Activated CD4-positive, alpha-beta memory T cell treated with anti-CD3 and anti-CD28 coated beads, Interleukin-2, amount 10 ng/mL, durations not matched to agents 7 days and 5 days (primary cell): ENCODE measurements around the gene MRGPRF. TPM values are rescaled to one million over a fixed set of nuclear protein-coding genes. Genes with fewer than 3 reads are reported as not detected.

Experiments
- CTCF ChIA-PET: fragments of 350-600 bp; sonication (Branson Sonifier 250); formaldehyde crosslinking; loops from one replicate; lab custom pipeline; 2021; ENCODE audit warnings: antibody characterized with exemption, inconsistent platforms; lab: Charles Lee
- POLR2A ChIA-PET: fragments of 350-600 bp; sonication (Branson Sonifier 250); formaldehyde crosslinking; loops from one replicate; lab custom pipeline; 2021; ENCODE audit warnings: antibody characterized with exemption; lab: Charles Lee
- DNase-seq: peaks from one replicate; pipeline ENCODE4 v3.0.0-alpha.2; 2020
- H3K27ac Mint-ChIP-seq: one replicate; pipeline ENCODE4 v1.8.0; 2021; ENCODE audit warnings: mild to moderate bottlenecking, mixed read lengths
- H3K27me3 Mint-ChIP-seq: one replicate; pipeline ENCODE4 v1.8.0; 2021; ENCODE audit warnings: mixed read lengths
- H3K36me3 Mint-ChIP-seq: one replicate; pipeline ENCODE4 v1.8.0; 2021; ENCODE audit warnings: low read depth, mixed read lengths
- H3K4me1 Mint-ChIP-seq: one replicate; pipeline ENCODE4 v1.8.0; 2021; ENCODE audit warnings: mixed read lengths
- H3K4me3 Mint-ChIP-seq: one replicate; pipeline ENCODE4 v1.8.0; 2021; ENCODE audit warnings: mild to moderate bottlenecking, mixed read lengths
- H3K9me3 Mint-ChIP-seq: one replicate; pipeline ENCODE4 v1.8.0; 2021; ENCODE audit warnings: mixed read lengths
- total RNA-seq, 2 experiments: library from RNA; stranded (reverse); gene quantifications; one replicate each; pipeline ENCODE4 v1.2.3, GENCODE V29; 2021

The MRGPRF gene
- total RNA-seq, 2 experiments from 2014 or later, result not detected

DNA sequence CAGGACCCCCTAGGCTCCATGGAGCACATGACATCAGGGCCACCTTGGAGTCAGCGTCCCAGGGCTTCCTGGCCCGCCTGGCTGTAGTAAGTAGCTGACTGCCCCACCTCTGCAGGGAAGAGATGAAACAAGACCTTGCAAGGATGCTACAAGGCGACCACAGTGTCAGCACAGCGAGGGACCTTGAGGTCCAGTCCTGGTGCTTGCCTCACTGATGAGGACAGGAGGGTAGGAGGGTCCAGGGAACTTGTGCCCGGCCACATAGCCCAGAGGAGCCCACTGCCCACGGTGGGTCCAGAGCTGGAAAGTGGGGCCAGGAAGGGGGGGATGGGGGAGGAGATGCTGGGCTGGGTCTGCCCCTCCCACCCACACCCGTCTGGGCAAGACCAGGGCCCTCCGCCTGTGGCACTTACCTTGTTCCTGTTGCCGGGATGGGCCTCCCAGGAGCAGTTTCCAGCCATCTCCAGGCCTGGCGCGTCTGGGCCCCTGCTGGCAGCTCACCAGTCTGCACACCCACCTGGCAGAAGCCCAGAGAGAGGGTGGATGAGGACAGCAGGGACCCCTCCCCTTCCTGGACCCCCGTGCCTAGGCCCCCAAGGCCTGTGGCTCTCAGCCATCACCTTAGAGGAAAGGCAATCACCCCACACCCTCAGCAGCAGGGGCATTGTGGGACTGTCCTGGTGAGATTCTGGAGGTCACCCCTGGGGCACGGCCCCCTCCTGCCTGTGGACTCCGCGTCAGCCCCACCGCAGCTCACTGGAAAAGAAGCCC is 3.4 kb downstream of the MRGPRF start:
- ChIA-PET CTCF (no interaction called here), POLR2A (interaction anchor here (1.0 kb wide), 1 partner anchor 71 kb away, joined by 3 read pairs; no protein-coding TSS in a partner anchor)
- H3K36me3 Mint-ChIP-seq, result no peaks in the 10 kb centered on the region
- DNase-seq, result no peak
- H3K4me3 Mint-ChIP-seq, result no peak overlapping the region
- peaks cover 3% of the 10 kb centered on the region for H3K4me1 Mint-ChIP-seq
- peaks cover 20% of the 10 kb centered on the region for H3K27me3 Mint-ChIP-seq
- H3K9me3 Mint-ChIP-seq, result no peaks in the 10 kb centered on the region
- no peak overlapping the region for H3K27ac Mint-ChIP-seq

DNA sequence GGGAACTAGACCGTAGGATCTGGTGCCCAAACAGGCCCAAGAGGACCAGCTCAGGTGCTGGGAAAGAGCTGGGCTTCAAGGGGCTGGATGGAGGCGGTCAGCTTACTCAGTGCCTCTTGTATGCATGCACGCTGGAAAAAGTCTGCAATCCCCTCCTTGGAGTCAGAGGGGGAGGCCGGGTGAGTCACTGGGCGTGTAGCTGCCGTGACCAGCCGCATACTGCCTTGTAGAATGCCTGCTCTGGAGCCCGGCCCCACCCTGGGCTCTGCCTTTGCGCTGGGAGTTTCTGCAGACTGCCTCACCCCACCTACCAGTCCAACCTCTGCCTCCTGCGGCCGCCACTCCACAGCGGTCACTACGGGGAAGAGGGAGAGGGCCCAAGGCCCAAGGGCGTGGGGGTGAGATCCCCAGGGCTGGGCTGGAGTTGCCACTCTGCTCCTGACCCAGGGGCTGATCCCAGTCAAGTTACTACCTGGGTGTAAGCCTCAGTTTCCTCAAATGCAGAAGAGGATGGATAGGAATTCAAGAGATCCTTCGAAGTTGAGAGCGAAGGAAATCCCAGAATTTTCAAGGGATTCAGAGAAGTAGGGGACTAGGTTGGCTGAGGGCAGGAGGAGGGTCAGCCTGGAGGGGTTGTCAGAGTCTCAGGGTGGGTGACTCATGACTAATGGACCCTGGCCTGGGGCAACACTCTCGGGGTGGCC is 4.2 kb downstream of the MRGPRF start:
- Mint-ChIP-seq H3K27ac (no peak overlapping the region), H3K4me3 (no peak overlapping the region), H3K4me1 (peaks cover 3% of the 10 kb centered on the region), H3K36me3 (no peaks in the 10 kb centered on the region), H3K27me3 (peaks cover 20% of the 10 kb centered on the region), H3K9me3 (no peaks in the 10 kb centered on the region)
- ChIA-PET CTCF (no interaction called here), POLR2A (no interaction called here)
- no peak for DNase-seq

DNA sequence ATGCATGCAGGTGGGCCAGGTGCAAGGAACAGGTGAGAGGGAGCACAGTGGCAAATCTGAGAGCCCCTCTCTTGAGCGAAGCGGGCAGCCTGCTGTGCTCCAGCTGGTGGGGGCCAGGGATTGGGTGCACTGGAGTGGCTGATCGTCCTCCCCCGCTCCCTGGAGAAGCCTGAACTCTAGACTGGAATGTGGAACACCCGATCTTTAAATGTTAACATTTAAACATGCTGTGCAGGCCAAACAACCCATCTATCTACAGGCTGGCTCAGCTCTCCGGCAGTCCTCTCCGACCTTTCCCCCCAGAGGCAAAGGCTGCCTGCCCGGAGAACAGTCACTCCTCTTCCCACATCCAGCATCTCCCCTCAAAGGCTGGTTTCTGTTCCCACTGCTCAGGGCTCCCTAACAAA is 5.1 kb downstream of the MRGPRF start:
- ChIA-PET POLR2A (no interaction called here), CTCF (no interaction called here)
- Mint-ChIP-seq H3K9me3 (no peaks in the 10 kb centered on the region), H3K4me3 (no peak overlapping the region), H3K4me1 (peaks cover 3% of the 10 kb centered on the region), H3K27ac (no peak overlapping the region), H3K27me3 (peaks cover 18% of the 10 kb centered on the region), H3K36me3 (no peaks in the 10 kb centered on the region)
- DNase-seq, result no peak

DNA sequence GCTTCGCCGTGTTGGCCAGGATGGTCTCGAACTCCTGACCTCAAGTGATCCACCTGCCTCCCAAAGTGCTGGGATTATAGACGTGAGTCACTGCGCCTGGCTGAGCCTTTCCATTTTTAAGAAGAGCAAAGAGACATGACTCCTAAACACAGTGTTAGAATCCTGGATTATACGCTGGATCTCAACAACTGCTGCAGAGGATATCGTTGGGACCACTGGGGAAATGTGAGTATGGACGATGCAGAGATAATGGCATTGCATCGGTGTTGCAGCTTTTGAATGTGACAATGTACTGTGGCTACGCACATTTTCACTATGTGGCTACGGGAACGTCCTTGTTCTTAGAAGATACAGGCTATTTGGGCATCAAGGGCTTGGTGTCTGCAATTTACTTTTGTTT is 6.2 kb downstream of the MRGPRF start:
- H3K36me3 Mint-ChIP-seq, result no peaks in the 10 kb centered on the region
- DNase-seq, result no peak
- H3K27ac Mint-ChIP-seq, result no peak overlapping the region
- ChIA-PET CTCF (no interaction called here), POLR2A (no interaction called here)
- H3K9me3 Mint-ChIP-seq, result no peaks in the 10 kb centered on the region
- H3K4me3 Mint-ChIP-seq, result no peak overlapping the region
- peaks cover 3% of the 10 kb centered on the region for H3K4me1 Mint-ChIP-seq
- H3K27me3 Mint-ChIP-seq, result peaks cover 8% of the 10 kb centered on the region

DNA sequence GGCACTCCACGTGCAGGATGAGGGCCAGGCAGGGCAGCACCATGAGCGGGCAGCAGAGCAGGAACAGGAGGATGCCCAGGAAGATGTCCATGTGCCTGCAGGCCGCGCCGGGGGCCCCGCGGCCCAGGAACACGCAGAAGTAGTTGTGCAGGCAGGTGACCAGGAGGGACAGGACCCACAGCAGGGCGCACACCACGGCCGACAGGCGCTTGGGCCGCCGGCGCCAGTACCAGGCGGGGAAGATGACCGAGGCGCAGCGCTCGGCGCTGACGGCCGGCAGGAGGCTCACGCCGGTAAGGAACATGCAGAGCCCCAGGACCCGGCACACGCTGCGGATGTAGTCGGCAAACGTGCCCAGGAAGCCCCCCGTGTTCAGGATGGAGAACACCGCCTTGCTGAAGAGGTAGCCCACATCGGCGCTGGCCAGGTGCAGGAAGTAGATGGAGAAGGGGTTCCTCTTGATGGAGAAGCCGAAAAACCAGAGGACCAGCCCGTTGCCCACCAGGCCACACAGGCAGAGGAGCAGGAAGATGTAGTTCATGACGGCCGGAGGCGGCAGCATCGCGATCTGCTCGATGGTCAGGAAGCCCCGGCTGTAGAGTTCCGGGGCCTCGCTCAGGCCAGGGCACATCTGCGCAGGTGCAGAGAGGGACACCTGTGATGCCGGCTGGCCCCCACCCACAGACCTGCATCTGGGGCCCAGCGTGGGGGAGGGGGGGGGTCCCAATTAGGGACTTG is 7.2 kb downstream of the MRGPRF start:
- POLR2A ChIA-PET, result no interaction called here
- Mint-ChIP-seq H3K27ac (no peak overlapping the region), H3K27me3 (peaks cover 2% of the 10 kb centered on the region), H3K36me3 (no peaks in the 10 kb centered on the region), H3K4me1 (no peaks in the 10 kb centered on the region), H3K4me3 (no peak overlapping the region), H3K9me3 (no peaks in the 10 kb centered on the region)
- no peak for DNase-seq
- CTCF ChIA-PET, result no interaction called here

DNA sequence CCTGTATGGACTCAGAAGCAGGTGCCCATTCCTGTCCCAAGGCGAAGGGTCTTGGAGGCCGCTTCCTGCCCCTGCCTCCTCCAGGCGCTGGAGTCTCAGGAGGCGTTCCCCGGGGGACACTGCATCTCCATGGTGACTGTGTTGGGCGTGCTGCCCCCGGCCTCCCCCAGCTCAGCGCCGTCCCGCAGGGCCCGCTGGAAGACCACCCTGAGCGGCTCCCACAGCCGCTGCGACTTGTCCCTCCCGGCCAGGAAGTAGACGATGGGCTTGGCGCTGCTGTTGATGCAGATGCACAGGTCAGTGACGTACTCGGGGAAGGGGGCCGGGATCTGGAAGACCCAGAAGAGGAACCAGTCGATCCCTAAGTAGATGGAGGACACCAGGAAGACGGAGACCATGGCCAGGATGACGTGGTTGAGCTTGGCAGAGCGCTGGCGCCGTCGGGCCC is 7.8 kb downstream of the MRGPRF start:
- H3K4me1 Mint-ChIP-seq, result no peaks in the 10 kb centered on the region
- DNase-seq, result no peak
- ChIA-PET CTCF (no interaction called here), POLR2A (no interaction called here)
- no peaks in the 10 kb centered on the region for H3K36me3 Mint-ChIP-seq
- peaks cover 2% of the 10 kb centered on the region for H3K27me3 Mint-ChIP-seq
- H3K27ac Mint-ChIP-seq, result no peak overlapping the region
- H3K4me3 Mint-ChIP-seq, result no peak overlapping the region
- H3K9me3 Mint-ChIP-seq, result no peaks in the 10 kb centered on the region

DNA sequence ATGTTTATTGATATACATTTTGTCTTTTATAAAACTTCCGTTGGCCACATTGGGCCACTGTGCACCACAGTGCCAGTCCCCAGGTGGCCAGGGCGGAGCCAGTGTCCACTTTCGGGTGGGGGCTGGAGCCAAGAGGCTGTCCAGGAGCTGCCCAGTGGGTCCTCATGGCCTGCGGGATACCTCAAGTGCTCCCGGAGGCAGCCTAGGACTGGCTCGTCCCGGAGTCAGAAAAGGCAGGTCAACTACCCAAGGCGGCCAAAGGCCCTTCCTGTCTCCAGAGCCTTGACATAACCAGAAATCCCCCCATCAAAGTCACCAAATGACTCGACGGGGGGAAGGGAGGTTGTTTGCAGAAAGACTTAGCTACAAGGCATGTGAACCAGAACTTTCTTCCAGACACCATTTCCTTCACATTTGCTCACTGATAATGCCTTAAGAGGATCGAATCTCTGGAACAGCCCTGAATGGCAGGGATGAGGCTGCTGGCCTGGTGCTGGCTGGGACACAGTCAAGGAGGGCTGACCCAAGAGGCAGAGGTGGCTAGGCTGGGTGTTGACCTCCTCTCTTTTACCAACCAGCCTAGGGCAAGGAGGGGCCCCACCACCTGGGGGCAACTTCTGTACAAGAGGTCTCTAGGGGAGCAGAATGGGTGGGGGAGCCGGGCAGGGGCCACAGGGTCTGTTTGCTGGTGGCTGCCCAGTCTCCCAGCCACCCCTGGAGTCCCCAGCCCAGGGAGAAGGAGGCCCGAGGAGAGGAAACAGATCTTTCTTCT is 8.4 kb downstream of the MRGPRF start:
- Mint-ChIP-seq H3K9me3 (no peaks in the 10 kb centered on the region), H3K4me1 (no peaks in the 10 kb centered on the region), H3K27ac (no peak overlapping the region), H3K4me3 (no peak overlapping the region), H3K36me3 (no peaks in the 10 kb centered on the region), H3K27me3 (peaks cover 2% of the 10 kb centered on the region)
- ChIA-PET CTCF (no interaction called here), POLR2A (no interaction called here)
- no peak for DNase-seq

DNA sequence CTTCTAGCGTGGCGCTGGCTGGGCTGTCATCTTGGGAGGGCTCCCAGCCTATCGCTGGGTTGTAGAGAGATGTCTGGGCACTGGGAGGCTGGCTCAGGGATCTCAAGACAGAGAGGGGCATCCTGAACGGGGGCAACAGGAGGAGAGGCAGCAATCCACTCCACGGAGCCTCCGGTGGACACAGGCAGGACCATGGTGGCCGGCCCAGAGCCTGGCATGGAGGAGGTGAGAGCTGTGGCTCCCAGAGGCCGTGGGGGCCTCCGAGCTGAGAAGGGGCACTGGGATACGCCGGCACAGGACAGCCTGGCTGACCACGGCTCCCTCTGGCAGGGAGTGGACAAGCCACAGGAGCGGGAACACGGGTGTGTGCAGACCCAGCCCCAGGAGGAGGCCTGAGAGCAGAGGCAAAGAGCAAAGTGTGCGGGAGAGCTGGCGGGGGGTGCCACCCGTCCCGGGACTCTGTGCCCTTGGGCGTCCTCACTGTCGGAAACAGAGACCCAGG is 9.1 kb downstream of the MRGPRF start:
- ChIA-PET CTCF (no interaction called here), POLR2A (no interaction called here)
- DNase-seq, result no peak
- no peaks in the 10 kb centered on the region for H3K9me3 Mint-ChIP-seq
- no peak overlapping the region for H3K27ac Mint-ChIP-seq
- H3K4me3 Mint-ChIP-seq, result no peak overlapping the region
- H3K27me3 Mint-ChIP-seq, result peaks cover 8% of the 10 kb centered on the region
- no peaks in the 10 kb centered on the region for H3K4me1 Mint-ChIP-seq
- H3K36me3 Mint-ChIP-seq, result no peaks in the 10 kb centered on the region

DNA sequence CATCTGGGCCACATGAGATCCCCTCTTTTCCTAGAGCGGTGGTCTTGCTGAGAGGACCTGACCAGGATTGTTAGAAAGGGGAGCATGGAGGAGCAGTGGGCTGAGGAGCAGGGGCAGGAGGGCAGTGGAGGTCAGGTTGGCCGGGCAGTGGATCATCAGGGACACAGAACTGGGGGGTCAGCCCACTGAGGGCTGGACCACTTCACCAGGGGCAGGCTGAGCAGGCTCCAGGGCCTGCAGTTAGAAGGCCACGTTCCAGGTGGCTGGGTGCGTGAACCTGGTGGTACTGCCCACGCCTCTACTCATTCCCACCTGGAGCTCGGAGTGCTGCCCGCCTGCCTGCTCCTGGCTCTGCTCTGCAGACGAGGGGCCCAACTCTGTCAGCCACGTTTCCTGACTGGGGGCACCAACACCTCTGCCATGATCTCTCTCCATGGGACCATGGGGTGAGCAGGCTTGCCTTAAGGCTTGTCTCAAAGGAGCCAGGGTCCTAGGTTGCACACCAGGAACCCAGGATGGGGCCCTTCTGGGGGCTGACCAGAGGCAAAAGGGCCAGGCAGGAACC is 9.7 kb downstream of the MRGPRF start:
- CTCF ChIA-PET, result interaction anchor here (1.4 kb wide), 1 partner anchor 88 kb away, joined by 4 read pairs; no protein-coding TSS in a partner anchor

DNA sequence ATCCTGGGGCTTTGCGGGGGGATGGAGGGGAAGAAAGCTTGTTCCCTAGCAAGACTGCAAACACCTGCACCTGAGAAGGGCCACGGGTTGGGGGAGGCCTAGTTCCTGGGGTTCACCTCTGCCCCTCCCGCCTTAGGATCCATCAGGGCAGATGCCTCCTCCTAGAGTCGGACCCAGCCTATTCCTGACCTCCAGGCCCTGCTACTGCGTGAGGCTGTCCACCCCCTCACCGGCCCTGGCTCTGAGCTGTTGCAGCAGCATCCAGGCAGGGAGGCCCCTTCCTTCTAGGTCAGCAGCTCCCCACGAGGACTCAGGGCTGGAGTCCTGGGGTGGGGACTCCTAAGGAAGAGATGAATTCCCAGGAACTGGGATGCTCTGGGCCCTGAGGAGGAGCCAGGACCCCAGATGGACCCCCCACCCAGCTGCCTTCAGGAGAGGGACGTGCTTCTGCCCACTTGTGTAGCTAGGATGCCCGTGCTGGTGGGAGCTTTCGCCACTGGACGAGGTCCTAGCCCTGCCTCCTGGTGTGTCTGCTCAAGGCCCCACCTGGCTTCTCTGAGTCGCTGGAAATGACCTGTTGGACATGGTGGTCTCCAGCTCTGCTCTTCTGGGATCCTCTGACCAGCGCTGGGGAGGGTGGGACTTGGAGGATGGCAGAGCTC is 10.3 kb downstream of the MRGPRF start:
- CTCF ChIA-PET, result interaction anchor here (1.4 kb wide), 1 partner anchor 88 kb away, joined by 4 read pairs; no protein-coding TSS in a partner anchor
- H3K36me3 Mint-ChIP-seq, result no peaks in the 10 kb centered on the region

More for the DNA sequence above, 9.7 kb downstream of the MRGPRF start:
- no peak for DNase-seq
- POLR2A ChIA-PET, result no interaction called here
- Mint-ChIP-seq H3K27me3 (peaks cover 9% of the 10 kb centered on the region), H3K36me3 (no peaks in the 10 kb centered on the region), H3K4me1 (no peaks in the 10 kb centered on the region), H3K4me3 (no peak overlapping the region), H3K27ac (no peak overlapping the region), H3K9me3 (no peaks in the 10 kb centered on the region)

DNA sequence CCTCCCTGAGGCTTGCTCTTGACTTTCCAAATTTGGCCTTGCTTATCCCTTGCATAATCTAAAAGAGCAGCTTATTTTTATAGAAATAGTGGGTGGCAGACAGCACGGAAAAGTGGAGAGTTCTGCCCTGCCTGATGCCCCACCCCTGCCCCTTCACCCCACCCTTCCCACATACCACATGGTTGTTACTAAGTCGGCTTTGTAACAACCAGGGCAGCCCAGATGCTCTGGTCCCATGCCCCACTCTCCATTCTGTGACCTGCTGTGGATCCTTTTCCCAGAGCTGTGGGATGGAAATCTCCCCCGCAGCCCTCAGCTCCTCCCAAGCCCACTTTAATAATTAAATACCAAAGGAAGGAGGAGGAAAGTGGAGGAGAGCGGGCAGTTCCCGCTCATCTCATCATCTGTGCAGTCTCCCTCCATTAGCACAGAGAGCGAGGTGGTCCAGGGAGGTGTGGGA is 10.9 kb downstream of the MRGPRF start:
- H3K27ac Mint-ChIP-seq, result no peak overlapping the region
- H3K4me3 Mint-ChIP-seq, result no peak overlapping the region
- H3K9me3 Mint-ChIP-seq, result no peaks in the 10 kb centered on the region
- no peaks in the 10 kb centered on the region for H3K4me1 Mint-ChIP-seq
- H3K36me3 Mint-ChIP-seq, result no peaks in the 10 kb centered on the region
- DNase-seq, result no peak
- peaks cover 7% of the 10 kb centered on the region for H3K27me3 Mint-ChIP-seq
- ChIA-PET CTCF (interaction anchor here (1.4 kb wide), 1 partner anchor 89 kb away, joined by 4 read pairs; no protein-coding TSS in a partner anchor), POLR2A (no interaction called here)

More for the DNA sequence above, 10.3 kb downstream of the MRGPRF start:
- Mint-ChIP-seq H3K9me3 (no peaks in the 10 kb centered on the region), H3K27me3 (peaks cover 9% of the 10 kb centered on the region), H3K4me3 (no peak overlapping the region), H3K4me1 (no peaks in the 10 kb centered on the region), H3K27ac (no peak overlapping the region)
- no peak for DNase-seq
- POLR2A ChIA-PET, result no interaction called here
